AG09319 (cell line): ENCODE data around the gene TBC1D22A.

ENCODE experiments used
- DNase-seq: peaks from one replicate; pipeline ENCODE4 v3.0.0-alpha.2; 2010; ENCODE audit warnings: low read depth; ENCODE audit errors: extremely low read depth
- CTCF ChIP-seq: IDR thresholded peaks from 2 replicates; pipeline ENCODE4 v1.5.1; 2011; ENCODE audit warnings: low read depth, mild to moderate bottlenecking, inconsistent platforms, low read length, moderate library complexity

The TBC1D22A gene

GRCh38 chr22:46803031-46803880 lies 40.8 kb downstream of the TBC1D22A start:
- no peak for DNase-seq
- TF ChIP-seq CTCF = peak; percentile 87

DNA sequence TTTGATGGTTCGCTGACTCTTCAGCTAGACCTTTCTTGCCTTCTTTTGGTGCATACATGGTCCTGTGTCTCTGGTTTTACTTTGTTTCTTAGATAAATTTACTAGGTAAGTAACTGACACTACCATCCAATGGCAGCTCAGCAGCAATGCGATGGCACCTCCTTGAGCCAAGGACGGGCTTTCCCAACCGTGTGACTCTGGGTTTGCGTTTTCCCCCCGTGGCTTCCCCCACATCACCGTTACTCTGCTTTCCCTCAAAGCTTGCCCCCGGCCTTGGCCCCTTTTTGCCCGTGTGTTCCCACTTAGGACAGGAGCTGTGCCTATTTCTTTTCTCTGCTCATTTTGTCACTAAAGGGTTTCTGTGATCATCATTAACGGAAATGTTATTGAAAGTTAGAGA lies 41.5 kb downstream of the TBC1D22A start:
- TF ChIP-seq CTCF = no peak
- DNase-seq = no peak

DNA sequence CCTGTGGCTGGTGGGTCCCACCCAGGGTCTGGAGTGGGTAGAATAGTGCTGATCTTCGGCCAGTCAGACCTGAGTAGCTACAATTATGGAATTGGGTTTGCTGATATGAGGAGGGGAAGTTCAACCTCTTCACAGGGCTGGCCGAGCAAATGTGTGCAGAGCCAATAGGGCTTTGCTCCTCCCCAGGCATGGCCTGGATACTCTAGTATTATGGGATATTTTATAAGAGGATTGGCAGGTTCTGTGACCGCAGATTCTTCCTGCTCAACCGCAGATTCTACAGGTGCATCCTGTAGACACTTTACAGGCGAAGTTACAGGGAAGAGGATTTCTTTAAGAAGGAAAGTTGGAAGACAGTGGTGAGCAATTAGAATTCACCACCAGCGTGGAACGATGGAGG lies 44.3 kb downstream of the TBC1D22A start:
- no peak for TF ChIP-seq CTCF

GRCh38 chr22:46807458-46807857 lies 45.0 kb downstream of the TBC1D22A start:
- no peak for TF ChIP-seq CTCF
- no peak for DNase-seq

More for the DNA sequence above, 44.3 kb downstream of the TBC1D22A start:
- DNase-seq = no peak

- DNase-seq = no peak
- no peak for TF ChIP-seq CTCF
Observed at GRCh38 chr22:46809153-46809885, 46.9 kb downstream of the TBC1D22A start.

- TF ChIP-seq CTCF = no peak
- no peak for DNase-seq
Observed at GRCh38 chr22:46810856-46811786, 48.7 kb downstream of the TBC1D22A start.
